LNCaP clone FGC (cell line): ENCODE results near the gene VAMP4.

Experiments
- DNase-seq: peaks from one replicate; pipeline ENCODE4 v3.0.0-alpha.2; 2011; ENCODE audit warnings: low read depth
- H3K4me3 ChIP-seq: 2 replicates; pipeline ENCODE4 v1.5.1; 2011; ENCODE audit warnings: mild to moderate bottlenecking, low read depth, low read length, control low read depth
- CTCF ChIP-seq: IDR thresholded peaks from 2 replicates; pipeline ENCODE4 v1.5.1; 2012; ENCODE audit warnings: mild to moderate bottlenecking; ENCODE audit not compliant: control insufficient read depth, insufficient read depth; ENCODE audit errors: extremely low read depth

The VAMP4 gene

DNA sequence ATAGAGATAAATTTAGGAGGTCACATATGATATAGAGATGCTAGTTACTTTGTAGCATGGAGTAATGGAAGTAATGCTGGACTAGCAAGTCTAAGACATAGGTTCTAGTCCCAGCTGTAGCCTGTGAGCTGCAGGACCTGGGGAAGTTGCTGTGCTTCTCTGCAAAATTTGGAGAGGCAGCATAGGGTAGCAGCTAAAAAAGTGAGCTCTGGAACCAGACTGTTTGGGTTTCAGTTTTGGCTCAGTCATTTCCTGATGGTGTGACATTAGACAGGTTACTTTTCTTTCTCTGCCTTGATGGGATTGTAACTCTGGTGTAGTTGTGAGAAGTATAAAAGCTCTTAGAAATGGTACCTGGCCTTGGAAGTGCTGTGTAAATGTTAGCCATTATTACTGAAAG, 42.9 kb upstream of the VAMP4 start:
- no peak for TF ChIP-seq CTCF
- no peak for DNase-seq
- H3K4me3 ChIP-seq = no peak overlapping the region

- no peak for TF ChIP-seq CTCF
- H3K4me3 ChIP-seq = no peak overlapping the region
- no peak for DNase-seq
These were observed 42.1 kb upstream of the VAMP4 start for GRCh38 chr1:171783816-171784530.

- H3K4me3 ChIP-seq = peak within 1 kb of the TSS; percentile 98
- peak; percentile 98 for DNase-seq
- TF ChIP-seq CTCF = no peak
These were observed 39.5 kb upstream of the VAMP4 start, which contains the start of gene METTL13 for GRCh38 chr1:171781176-171781875. Gene METTL13 (plus strand): TSS chr1:171781660. CDS start chr1:171781968, 308 bp downstream.

DNA sequence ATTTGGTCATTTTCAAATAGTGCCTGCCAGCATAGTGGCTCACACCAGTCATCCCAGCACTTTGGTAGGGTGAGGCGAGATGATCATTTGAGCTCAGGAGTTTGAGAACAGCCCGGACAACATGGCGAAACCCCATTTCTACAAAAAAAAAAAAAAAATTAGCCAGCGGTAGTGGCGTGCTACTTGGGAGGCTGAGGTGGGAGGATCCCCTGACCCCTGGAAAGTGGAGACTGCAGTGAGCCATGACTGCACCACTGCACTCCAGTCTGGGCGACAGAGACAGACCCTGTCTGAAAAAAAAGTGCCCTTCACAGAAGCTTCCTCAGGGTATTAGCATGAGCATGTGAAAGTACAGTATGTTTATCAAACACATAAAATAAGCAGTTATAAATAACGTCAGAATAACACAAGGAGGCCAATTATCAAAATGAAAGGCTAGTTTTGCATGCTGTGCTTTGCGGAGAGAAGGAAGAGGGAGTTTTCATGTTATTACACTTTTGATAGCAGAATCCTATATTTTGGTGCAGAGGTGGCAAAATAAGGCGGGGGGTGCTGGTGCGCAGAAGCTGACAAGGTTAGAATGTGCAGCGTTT, 38.8 kb upstream of the VAMP4 start:
- DNase-seq = no peak
- TF ChIP-seq CTCF = no peak
- peak overlapping the region; percentile 52 for H3K4me3 ChIP-seq

DNA sequence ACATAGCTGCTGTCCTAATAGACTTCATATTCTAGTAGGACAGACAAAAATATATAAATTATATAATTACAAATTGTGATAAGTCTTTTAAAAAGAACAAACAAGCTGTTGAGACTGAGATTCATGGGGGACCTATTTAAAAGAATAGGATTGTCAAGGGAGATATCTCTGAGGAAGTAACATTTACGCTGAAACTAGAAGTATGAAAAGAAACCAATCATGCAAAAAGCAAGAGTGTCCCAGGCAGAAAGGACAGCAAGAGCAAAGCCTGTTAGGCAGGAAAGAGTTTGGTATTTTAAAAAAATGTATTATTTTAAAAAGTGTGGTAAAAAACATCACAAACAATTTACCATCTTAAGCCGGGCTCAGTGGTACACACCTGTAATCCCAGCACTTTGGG, 30.4 kb upstream of the VAMP4 start:
- TF ChIP-seq CTCF = no peak
- no peak overlapping the region for H3K4me3 ChIP-seq
- no peak for DNase-seq

GRCh38 chr1:171769754-171770153, 27.9 kb upstream of the VAMP4 start:
- no peak for TF ChIP-seq CTCF

More at GRCh38 chr1:171769754-171770153, 27.9 kb upstream of the VAMP4 start:
- no peak overlapping the region for H3K4me3 ChIP-seq
- DNase-seq = no peak
